Large intestine (tissue), 3 donors: ENCODE results near the gene NRP1. TPM values are rescaled to one million over a fixed set of nuclear protein-coding genes. Genes with fewer than 3 reads are reported as not detected.
"Not testable (repeated sequence)": the region's sequence is repeated elsewhere in the genome, so short reads cannot be mapped to it uniquely, and the experiment has no call there.

Experiments used
- DNase-seq, 2 donors: peaks; one replicate each; pipeline versions ENCODE4 v3.0.0 to v3.0.0-alpha.2; 2013
- H3K27ac ChIP-seq: one replicate; pipeline ENCODE4 v1.5.1; 2013; ENCODE audit warnings: low read length
- H3K27me3 ChIP-seq: 2 replicates; pipeline ENCODE4 v1.6.1; 2013; ENCODE audit warnings: low read length; ENCODE audit not compliant: control insufficient read depth, insufficient read depth
- H3K36me3 ChIP-seq: 2 replicates; pipeline ENCODE4 v1.6.1; 2013; ENCODE audit warnings: low read length; ENCODE audit not compliant: control insufficient read depth, insufficient read depth
- H3K4me1 ChIP-seq: one replicate; pipeline ENCODE4 v1.6.1; 2013; ENCODE audit warnings: low read length; ENCODE audit not compliant: control insufficient read depth, insufficient read depth
- H3K4me3 ChIP-seq: one replicate; pipeline ENCODE4 v1.5.1; 2013; ENCODE audit warnings: low read length
- H3K9me3 ChIP-seq: one replicate; pipeline ENCODE4 v1.6.1; 2013; ENCODE audit warnings: mild to moderate bottlenecking, low read depth, low read length, moderate library complexity; ENCODE audit not compliant: control insufficient read depth
- WGBS: methylation state at CpG from one replicate; pipeline ENCODE4 v1.1.5; 2013; ENCODE audit warnings: low lambda C conversion rate; ENCODE audit not compliant: insufficient coverage; 5-methylcytosine and 5-hydroxymethylcytosine counted together
- polyA plus RNA-seq: library from polyadenylated mRNA; unstranded; fragments of 120-200 nt; gene quantifications from one replicate; pipeline ENCODE4 v1.2.1, GENCODE V29; 2013

The NRP1 gene
- polyA plus RNA-seq, 1 donor, result 33.4 TPM

DNA sequence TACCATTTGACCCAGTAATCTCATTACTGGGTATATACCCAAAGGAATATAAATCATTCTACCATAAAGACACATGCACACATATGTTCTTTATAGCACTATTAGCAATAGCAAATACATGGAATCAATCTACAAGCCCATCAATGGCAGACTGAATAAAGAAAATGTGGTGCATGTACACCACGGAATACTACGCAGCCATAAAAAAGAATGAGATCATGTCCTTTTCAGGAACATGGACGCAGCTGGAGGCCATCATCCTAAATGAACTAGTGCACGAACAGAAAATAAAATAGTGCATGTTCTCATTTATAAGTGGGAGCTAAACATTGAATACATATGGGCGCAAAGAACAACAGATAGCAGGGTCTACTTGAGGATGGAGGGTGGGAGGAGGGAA is 26.6 kb downstream of the NRP1 start:
- no peak for DNase-seq
- Histone ChIP-seq H3K4me3 (no peak overlapping the region), H3K9me3 (no peaks in the 10 kb centered on the region), H3K27me3 (no peaks in the 10 kb centered on the region), H3K27ac (no peak overlapping the region), H3K4me1 (no peaks in the 10 kb centered on the region), H3K36me3 (no peaks in the 10 kb centered on the region)
- WGBS, result 100% methylated on average over 4 of the region's 5 CpGs

GRCh38 chr10:33306701-33307519 is 27.6 kb downstream of the NRP1 start:
- no peak overlapping the region for H3K4me3 ChIP-seq
- H3K4me1 ChIP-seq, result no peaks in the 10 kb centered on the region
- WGBS, result 88% methylated on average over 3 of the region's 4 CpGs
- no peaks in the 10 kb centered on the region for H3K36me3 ChIP-seq
- no peaks in the 10 kb centered on the region for H3K27me3 ChIP-seq
- DNase-seq, result no peak
- no peak overlapping the region for H3K27ac ChIP-seq
- H3K9me3 ChIP-seq, result no peaks in the 10 kb centered on the region

- 0% methylated on average over 1 of the region's 5 CpGs for WGBS
- Histone ChIP-seq H3K27me3 (no peaks in the 10 kb centered on the region), H3K36me3 (no peaks in the 10 kb centered on the region), H3K27ac (no peak overlapping the region), H3K4me1 (no peaks in the 10 kb centered on the region), H3K4me3 (no peak overlapping the region), H3K9me3 (no peaks in the 10 kb centered on the region)
- no peak for DNase-seq
Observed at GRCh38 chr10:33306126-33306525, 28.3 kb downstream of the NRP1 start.

DNA sequence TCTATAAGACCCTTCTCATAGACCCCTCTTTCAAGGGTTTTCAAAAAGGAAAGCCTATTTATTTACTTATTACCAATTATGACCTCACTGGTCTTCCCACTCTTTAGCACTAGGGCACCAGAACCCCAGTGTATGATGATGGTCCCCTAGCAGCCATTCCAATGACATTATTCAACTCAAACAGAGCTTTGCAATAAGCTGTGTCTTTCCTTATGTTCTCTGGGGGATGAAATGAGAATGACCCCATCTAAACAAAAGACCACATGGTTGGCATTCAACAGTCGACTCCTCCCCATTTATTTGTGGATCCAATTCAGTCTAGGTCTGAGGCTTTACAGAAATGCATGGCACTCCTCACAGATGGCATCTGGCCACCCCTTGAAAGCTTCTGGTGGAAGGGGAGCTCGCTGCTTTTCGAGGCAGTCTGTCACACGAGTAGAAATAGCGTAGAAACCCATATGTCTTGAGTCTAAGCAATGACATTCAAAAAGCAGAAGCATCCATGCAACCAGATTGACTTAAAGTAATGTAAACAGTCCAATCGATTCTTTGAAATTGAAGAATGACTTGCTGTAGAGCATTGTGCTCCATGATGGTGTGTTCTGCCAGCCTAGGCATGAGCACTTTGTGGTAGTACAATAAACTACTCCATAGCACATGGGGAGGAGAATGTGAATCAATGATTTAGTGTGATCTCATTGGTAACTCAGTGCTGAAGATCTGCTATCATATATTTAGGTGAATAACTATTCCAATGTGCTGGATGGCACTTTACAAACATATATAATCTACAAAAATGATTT is 29.8 kb downstream of the NRP1 start:
- no peak for DNase-seq
- no peaks in the 10 kb centered on the region for H3K9me3 ChIP-seq
- no peaks in the 10 kb centered on the region for H3K36me3 ChIP-seq
- H3K27me3 ChIP-seq, result no peaks in the 10 kb centered on the region
- H3K4me1 ChIP-seq, result no peaks in the 10 kb centered on the region
- no peak overlapping the region for H3K27ac ChIP-seq
- WGBS, result no CpG with 5 or more reads among the region's 6 CpGs
- H3K4me3 ChIP-seq, result no peak overlapping the region

DNA sequence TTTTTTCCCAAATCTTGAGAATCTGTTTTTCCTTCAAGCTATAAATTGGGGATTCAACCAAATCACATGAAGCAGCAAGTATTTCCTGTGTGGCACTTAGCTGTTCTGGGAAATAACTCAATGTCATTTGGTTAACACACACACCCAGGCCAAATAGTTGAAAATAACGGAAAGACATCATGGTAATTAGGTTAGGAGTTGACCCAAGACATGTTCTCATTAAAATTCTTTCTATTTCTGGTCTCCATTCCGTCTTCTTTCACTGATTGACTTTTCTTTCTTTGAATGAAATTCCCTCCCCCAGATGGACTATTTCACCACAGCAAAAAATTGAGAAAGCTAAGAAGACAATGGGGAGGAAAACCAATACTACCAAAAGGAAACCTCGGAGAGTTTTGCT is 30.5 kb downstream of the NRP1 start:
- Histone ChIP-seq H3K4me3 (no peak overlapping the region), H3K4me1 (no peaks in the 10 kb centered on the region), H3K36me3 (no peaks in the 10 kb centered on the region), H3K9me3 (no peaks in the 10 kb centered on the region), H3K27me3 (no peaks in the 10 kb centered on the region), H3K27ac (no peak overlapping the region)
- WGBS, result no CpG with 5 or more reads among the region's 3 CpGs
- DNase-seq, result no peak

DNA sequence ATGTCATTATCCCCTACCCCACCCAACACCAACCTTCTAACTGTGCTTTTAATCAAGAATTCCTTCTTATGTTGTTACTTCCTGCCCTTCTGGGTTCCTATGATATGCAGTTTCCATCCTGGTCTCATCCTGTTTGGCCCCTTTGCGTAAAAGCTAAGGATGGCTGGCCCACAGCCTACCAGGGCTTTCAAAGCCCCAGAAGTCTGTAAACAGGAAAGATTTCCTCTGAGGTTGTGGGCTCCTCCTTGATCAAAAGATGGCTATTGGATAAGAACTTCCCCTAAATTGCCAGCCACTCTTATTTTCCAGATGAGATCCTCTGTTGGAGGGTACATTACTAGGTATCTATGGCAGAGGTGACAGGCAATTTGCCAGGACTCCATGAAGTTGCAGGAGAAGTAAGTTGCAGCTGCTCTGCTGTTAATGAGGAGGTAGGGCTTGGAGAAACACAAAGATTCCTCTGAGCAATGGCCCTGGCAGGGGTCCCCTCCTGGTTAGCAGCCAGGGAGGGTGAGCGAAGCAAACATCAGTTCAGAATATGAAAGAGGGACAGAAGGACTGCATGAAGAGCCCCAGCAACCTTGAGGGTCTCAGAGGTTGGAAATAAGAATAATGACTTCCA is 32.1 kb downstream of the NRP1 start:
- Histone ChIP-seq H3K4me3 (no peak overlapping the region), H3K4me1 (no peaks in the 10 kb centered on the region), H3K27me3 (no peaks in the 10 kb centered on the region), H3K36me3 (no peaks in the 10 kb centered on the region), H3K9me3 (no peaks in the 10 kb centered on the region), H3K27ac (no peak overlapping the region)
- no CpG with 5 or more reads among the region's 2 CpGs for WGBS
- no peak for DNase-seq

- H3K9me3 ChIP-seq, result no peaks in the 10 kb centered on the region
- H3K27me3 ChIP-seq, result no peaks in the 10 kb centered on the region
- WGBS, result 70% methylated on average over 2 of the region's 9 CpGs
- DNase-seq, result no peak
- H3K36me3 ChIP-seq, result no peaks in the 10 kb centered on the region
- no peaks in the 10 kb centered on the region for H3K4me1 ChIP-seq
- no peak overlapping the region for H3K4me3 ChIP-seq
- H3K27ac ChIP-seq, result no peak overlapping the region
Observed at GRCh38 chr10:33301097-33301789, 33.2 kb downstream of the NRP1 start.

GRCh38 chr10:33300544-33300943 is 33.9 kb downstream of the NRP1 start:
- H3K9me3 ChIP-seq, H3K27ac ChIP-seq, H3K4me3 ChIP-seq, H3K27me3 ChIP-seq, H3K36me3 ChIP-seq, DNase-seq, H3K4me1 ChIP-seq: not testable (repeated sequence)
- no CpG with 5 or more reads among the region's 3 CpGs for WGBS

GRCh38 chr10:33298893-33299292 is 35.6 kb downstream of the NRP1 start:
- H3K27ac ChIP-seq, result no peak overlapping the region

GRCh38 chr10:33298110-33298509 is 36.4 kb downstream of the NRP1 start:
- Histone ChIP-seq H3K4me3 (no peak overlapping the region), H3K27ac (no peak overlapping the region), H3K36me3 (no peaks in the 10 kb centered on the region), H3K9me3 (no peaks in the 10 kb centered on the region), H3K4me1 (no peaks in the 10 kb centered on the region), H3K27me3 (no peaks in the 10 kb centered on the region)
- no peak for DNase-seq
- 80% methylated on average over 1 of the region's 6 CpGs for WGBS

More at GRCh38 chr10:33298893-33299292, 35.6 kb downstream of the NRP1 start:
- no CpG with 5 or more reads among the region's 2 CpGs for WGBS
- DNase-seq, result no peak
- Histone ChIP-seq H3K4me1 (no peaks in the 10 kb centered on the region), H3K36me3 (no peaks in the 10 kb centered on the region), H3K27me3 (no peaks in the 10 kb centered on the region), H3K9me3 (no peaks in the 10 kb centered on the region), H3K4me3 (no peak overlapping the region)
